ENCODE measurements around the gene SMOC1. TPM values are rescaled to one million over a fixed set of nuclear protein-coding genes. Genes with fewer than 3 reads are reported as not detected.
A peak's percentile ranks its signal among the peaks of the same experiment; 100 is the strongest.

Gene SMOC1
- total and polyA plus RNA-seq, 2 of the 8 experiments (the other 6 are each of a cell fraction or from before 2014, with no cell fraction given): 1.6 to 2.4 TPM

DNA sequence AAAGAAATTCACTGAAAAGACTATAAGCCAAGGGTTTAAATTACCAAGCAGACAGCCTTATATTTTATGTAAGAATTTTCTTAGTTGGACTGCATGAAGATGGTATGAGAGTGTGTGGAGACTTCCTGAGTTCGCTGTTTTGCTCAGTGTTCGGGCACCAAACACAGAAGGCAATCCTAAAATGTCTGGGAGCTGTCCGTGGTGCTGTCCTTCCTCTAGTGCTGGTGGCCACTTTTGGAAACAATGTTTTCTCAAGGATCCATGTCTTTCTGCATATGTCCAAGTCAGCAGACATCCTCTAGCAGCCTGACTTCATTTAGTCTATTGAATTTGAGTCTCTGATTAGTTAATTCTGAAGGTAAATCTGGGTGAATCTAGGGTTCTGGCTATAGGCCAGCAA, 173.8 kb downstream of the SMOC1 start:
- Histone ChIP-seq H2BK12ac (ENCODE audit: low read depth, low read length) (no peak overlapping the region), H4K8ac (ENCODE audit: extremely low read depth, insufficient read depth, low read length) (no peak overlapping the region), H3K79me2 (ENCODE audit: control insufficient read depth in 1 of 2, insufficient read depth in 2 of 2, low read length in 2 of 2) (no peaks in the 10 kb centered on the region), H3K27ac (ENCODE audit: low read depth, low read length) (no peak overlapping the region), H2BK20ac (ENCODE audit: low read length) (no peak overlapping the region), H4K20me1 (replicated peaks in 1 of 2; ENCODE audit: control insufficient read depth in 1 of 2, insufficient read depth in 2 of 2, low read length in 2 of 2) (no peaks in the 10 kb centered on the region), H3K14ac (ENCODE audit: insufficient read length) (no peak overlapping the region), H3K9ac (replicated peaks in 1 of 4; ENCODE audit: extremely low read depth in 1 of 4, low read depth in 3 of 4, low read length in 3 of 4) (no peak overlapping the region), H2BK15ac (ENCODE audit: low read length) (no peak overlapping the region), H3K79me1 (ENCODE audit: low read depth, low read length) (no peaks in the 10 kb centered on the region), H3K56ac (replicated peaks; ENCODE audit: insufficient read length, low read depth, low read length) (no peak overlapping the region), H2AK5ac (ENCODE audit: low read depth, low read length) (no peak overlapping the region), H3K4me1 (replicated peaks in 1 of 4; ENCODE audit: control insufficient read depth in 3 of 4, insufficient read depth in 4 of 4, low read length in 3 of 4) (no peaks in the 10 kb centered on the region), H3K18ac (ENCODE audit: extremely low read depth, low read length) (no peak overlapping the region), H2BK120ac (replicated peaks; ENCODE audit: low read depth, low read length) (no peak overlapping the region), H4K5ac (ENCODE audit: insufficient read length, low read depth, low read length) (no peak overlapping the region), H3K9me3 (ENCODE audit: insufficient read depth in 2 of 2, low read depth in 1 of 2, low read length in 1 of 2) (no peaks in the 10 kb centered on the region), H3K27me3 (replicated peaks in 1 of 4; ENCODE audit: control insufficient read depth in 3 of 4, extremely low read depth in 1 of 4, insufficient read depth in 3 of 4, low read length in 3 of 4) (no peaks in the 10 kb centered on the region), H2AFZ (ENCODE audit: low read length) (no peak overlapping the region), H2BK5ac (ENCODE audit: low read depth, low read length) (no peak overlapping the region), H3K23me2 (ENCODE audit: low read depth, low read length) (no peaks in the 10 kb centered on the region), H3K36me3 (ENCODE audit: control insufficient read depth in 2 of 4, insufficient read depth in 4 of 4, low read length in 3 of 4) (no peaks in the 10 kb centered on the region), H3K4me2 (ENCODE audit: insufficient read depth in 1 of 2, low read depth in 2 of 2, low read length in 2 of 2) (no peak overlapping the region), H3K4ac (replicated peaks; ENCODE audit: insufficient read length, low read depth, low read length) (no peak overlapping the region), H4K91ac (replicated peaks; ENCODE audit: insufficient read length, low read length) (no peak overlapping the region), H3K23ac (ENCODE audit: insufficient read length) (no peak overlapping the region), H3K4me3 (ENCODE audit: extremely low read depth in 1 of 4, insufficient read depth in 2 of 4, low read depth in 3 of 4, low read length in 4 of 4) (no peak overlapping the region)
- 82% methylated on average over 3 of the region's 3 CpGs; no CpG with 5 or more reads in 1 of the 2 experiments for WGBS, 2 experiments (ENCODE audit: extremely low coverage in 1 of 2, insufficient coverage in 1 of 2, insufficient read length in 1 of 2, insufficient replicate concordance in 2 of 2, low coverage in 1 of 2, low lambda C conversion rate in 2 of 2, missing lambda C conversion rate in 1 of 2)
- DNase-seq (ENCODE audit: low read depth in 1 of 2, low spot score in 2 of 2) (peak in 1 of 2 experiments; percentile 72), FAIRE-seq (peak; percentile 73)
- CTCF ChIA-PET (ENCODE audit: partially characterized antibody): interaction anchor here (1.0 to 2.5 kb wide), 8 partner anchors 20 to 379 kb away, joined by 3 to 16 read pairs (median 3); no protein-coding TSS in a partner anchor
- no peak for TF ChIP-seq RAD21 (IDR thresholded peaks at IDR 0.05 in 1 of 2, conservative IDR thresholded peaks at IDR 0.05 in 1 of 2; ENCODE audit: low read depth in 2 of 2, low read length in 2 of 2)
- no peak for TF ChIP-seq TBP (IDR thresholded peaks at IDR 0.05; ENCODE audit: low read depth, low read length)
- TF ChIP-seq ATF3 (IDR thresholded peaks at IDR 0.05; ENCODE audit: insufficient read depth, low read depth, low read length): no peak
- TF ChIP-seq SIN3A (conservative IDR thresholded peaks at IDR 0.05 in 1 of 2, IDR thresholded peaks at IDR 0.05 in 1 of 2; ENCODE audit: low read depth in 1 of 2, low read length in 2 of 2): 0 out of 4 replicates have a peak, but pooled peaks have one; percentile 38 to 47
- no peak for TF ChIP-seq HDAC6 (IDR thresholded peaks at IDR 0.05; ENCODE audit: low read depth, low read length)
- TF ChIP-seq EZH2 (IDR thresholded peaks at IDR 0.05; ENCODE audit: low read depth, low read length, severe bottlenecking): no peak
- TF ChIP-seq SAP30 (IDR thresholded peaks at IDR 0.05; ENCODE audit: insufficient read depth, insufficient replicate concordance, low read length): no peak
- TF ChIP-seq TEAD4 (IDR thresholded peaks at IDR 0.05; ENCODE audit: low read depth, low read length): peak; percentile 21; the same call in 1 of the 2 replicates
- no peak for TF ChIP-seq JUND (IDR thresholded peaks at IDR 0.05; ENCODE audit: low read length)
- POLR2A ChIA-PET (ENCODE audit: partially characterized antibody): interaction anchor here (0.6 to 1.2 kb wide), 3 partner anchors 18 to 264 kb away, joined by 3 to 4 read pairs (median 3); no protein-coding TSS in a partner anchor

Data from H1 (cell line).